Amygdala (tissue), 56 donors: ENCODE results near the gene KTN1.
A peak's percentile ranks its signal among the peaks of the same experiment; 100 is the strongest.

ENCODE experiments used
- DNase-seq, 56 donors: peaks; one replicate each; lab custom pipeline; 2025; lab: John Stamatoyannopoulos, UW

The KTN1 gene

DNA sequence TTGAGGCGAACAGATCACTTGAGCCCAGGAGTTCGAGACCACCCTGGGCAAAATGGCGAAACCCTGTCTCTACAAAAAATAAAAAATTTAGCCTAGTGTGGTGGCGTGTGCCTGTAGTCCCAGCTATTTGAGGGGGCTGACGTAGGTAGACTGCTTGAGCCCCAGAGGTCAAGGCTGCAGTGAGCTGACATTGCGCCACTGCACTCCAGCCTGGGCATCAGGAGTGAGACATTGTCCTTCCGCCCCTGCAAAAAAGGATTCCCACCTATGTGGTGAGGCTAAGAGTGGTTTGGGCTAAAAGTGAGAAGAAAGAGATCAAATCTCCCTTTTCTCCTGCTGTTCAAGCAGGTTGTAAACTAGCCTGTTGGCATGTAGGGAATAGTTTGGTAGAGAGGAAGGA is 5.0 kb upstream of the KTN1 start:
- no peak for DNase-seq

DNA sequence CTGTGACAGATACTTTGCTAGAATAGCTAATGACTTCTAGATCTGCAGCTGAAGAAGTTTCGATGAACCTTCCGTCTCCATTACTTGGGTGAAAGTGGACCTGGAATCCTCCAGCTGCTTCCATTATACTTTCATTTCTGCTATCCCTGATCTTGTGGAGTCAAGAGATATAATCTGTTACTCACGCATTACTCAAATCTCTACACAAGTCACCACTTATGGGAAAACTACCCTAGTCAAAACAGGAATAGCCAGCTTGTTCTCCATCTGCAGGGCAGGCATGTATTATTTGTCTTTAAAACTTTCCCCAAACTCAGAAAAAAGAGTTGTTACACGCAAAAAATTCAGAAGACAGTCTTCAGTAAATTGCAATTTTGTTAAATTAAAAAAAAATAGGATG is 2.8 kb upstream of the KTN1 start:
- no peak for DNase-seq

DNA sequence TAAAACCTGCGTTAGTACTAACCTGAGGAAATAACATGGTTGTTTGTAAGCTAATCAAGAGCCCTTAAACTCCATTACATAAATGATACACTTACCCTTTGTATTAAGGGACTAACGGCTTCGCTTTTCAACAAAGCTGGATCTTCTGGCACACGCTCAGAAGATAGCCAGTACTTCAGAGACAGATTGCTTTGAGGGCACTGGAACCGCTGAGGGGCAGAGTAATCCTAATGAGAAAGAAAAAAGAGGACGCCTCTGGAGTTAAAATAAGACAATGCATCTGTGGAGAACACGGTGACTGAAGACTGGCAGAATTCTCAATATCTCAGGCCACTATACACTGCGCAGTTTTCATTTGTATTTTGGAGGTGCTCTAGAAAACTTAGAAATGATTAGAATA is 1.5 kb upstream of the KTN1 start:
- peak in 1 of 56 donors; percentile 7 for DNase-seq

DNA sequence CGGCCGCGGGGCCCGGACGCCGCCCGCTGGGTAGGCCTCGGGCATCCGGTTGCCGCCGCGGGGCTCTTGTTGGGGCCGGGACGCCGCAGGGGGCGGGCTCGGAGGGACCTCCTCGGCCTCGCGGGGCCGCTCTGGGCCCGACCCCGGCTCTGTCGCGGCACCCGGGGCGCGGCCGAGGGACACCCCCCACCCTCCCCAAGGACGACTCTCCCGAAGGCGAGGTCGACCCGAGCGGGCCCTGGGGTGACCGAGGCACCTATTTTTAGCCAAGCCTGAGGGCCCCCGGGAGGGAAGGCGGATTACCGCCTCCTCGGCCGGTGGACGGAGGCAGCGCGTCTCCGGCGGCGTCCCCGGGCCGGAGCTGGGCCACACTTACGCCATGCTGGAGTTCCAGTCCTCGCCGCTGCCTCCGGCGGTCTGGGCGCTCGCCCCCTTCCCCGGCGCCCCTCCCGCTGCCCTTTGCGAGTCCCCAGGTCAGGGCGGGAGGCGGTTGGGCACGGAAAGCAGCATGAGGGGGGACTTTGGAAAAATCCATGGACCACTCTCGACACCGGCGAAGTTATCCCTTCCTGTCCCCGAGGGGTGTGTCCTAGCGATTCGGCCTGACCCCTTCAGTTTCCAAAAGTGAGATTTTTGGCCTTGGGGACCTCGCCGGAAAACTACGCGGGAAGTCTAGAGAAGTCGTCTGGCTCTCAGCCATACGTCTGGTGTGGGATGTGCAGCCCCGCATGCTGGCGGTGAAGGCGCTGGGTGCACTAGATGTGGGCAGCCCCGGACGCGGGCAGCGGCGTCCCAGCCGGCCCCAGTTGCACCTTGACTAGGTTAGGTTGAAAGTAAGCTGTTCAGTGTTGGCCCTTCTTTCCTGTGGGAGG is 699 bp downstream of the KTN1 start:
- DNase-seq, result peak in 27 of 56 donors; percentile 8 to 66 (median 48)

DNA sequence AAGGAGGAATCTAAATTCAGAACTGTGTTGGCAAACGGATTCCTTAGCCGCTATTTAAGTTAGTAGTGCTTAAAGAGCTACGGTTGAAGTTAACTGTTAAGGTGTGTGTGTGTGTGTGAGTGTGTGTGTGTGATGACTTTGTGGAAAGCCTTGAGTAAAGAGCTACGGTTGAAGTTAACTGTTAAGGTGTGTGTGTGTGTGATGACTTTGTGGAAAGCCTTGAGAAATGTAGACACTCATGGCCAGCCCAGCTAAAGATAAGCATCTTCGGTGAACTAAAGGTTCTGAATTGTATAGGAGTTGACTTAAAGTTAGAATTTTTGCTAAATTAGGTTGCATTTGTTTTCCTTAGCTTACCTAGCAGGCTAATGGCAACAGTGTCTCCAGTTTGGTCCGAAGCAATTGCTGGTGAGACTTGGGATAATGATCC is 1.4 kb downstream of the KTN1 start:
- no peak for DNase-seq

GRCh38 chr14:55582746-55583145 is 2.7 kb downstream of the KTN1 start:
- DNase-seq, result no peak

- DNase-seq, result no peak
Observed at GRCh38 chr14:55583942-55584468, 4.0 kb downstream of the KTN1 start.

GRCh38 chr14:55585854-55586253 is 5.8 kb downstream of the KTN1 start:
- DNase-seq, result no peak

GRCh38 chr14:55586411-55586810 is 6.4 kb downstream of the KTN1 start:
- no peak for DNase-seq

GRCh38 chr14:55587847-55588246 is 7.8 kb downstream of the KTN1 start:
- no peak for DNase-seq

DNA sequence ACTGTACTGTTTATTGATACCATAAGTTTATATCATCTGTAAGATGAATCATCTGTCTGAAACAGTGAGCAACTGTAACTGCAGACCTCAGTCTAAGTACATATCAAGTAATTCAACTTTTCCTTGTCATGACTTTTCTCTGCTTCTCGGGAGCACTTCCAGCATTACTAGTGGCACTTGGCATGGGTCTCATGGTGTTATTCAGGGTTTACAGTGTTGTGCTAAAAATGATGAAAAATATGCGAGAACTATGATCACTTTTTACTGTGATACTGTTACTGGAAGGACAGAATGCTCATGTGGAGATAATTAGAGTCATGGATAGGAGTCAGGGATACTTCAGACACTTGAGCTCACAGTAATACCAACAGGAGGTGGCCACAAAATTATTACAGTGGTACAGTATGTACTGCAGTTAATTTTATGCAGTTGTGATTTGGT is 8.3 kb downstream of the KTN1 start:
- DNase-seq, result no peak

DNA sequence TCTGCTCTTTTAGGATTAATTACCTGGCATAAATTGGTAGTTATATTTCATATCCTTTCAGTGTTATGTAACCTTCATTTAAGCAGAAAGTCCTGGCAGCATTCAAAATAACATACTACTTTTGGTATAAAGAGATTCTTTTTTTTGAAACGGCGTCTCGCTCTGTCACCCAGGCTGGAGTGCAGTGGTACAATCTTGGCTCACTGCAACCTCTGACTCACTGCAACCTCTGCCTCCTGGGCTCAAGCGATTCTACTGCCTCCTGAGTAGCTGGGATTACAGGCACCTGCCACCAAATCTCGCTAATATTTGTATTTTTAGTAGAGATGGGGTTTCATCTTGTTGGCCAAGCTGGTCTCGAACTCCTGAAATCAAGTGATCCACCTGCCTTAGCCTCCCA is 9.2 kb downstream of the KTN1 start:
- DNase-seq, result no peak

DNA sequence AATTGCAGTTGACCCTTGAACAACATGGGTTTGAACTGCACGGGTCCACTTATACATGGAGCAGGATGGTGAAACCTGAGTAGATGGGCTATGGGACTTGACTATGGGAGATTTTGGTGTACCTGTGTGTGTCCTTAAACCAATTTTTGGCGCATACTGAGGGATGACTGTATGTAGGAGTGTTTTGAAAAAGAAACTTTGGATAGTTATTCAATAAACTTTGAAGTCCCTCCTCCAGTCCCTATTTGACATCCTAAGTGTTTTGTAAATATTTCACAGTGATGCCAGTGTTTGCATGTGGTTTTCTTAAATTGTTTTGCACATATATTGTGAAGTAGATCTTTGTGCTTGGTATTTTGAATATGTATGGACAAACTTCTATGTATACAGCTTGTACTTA is 12.4 kb downstream of the KTN1 start:
- no peak for DNase-seq

GRCh38 chr14:55593698-55594097 is 13.7 kb downstream of the KTN1 start:
- DNase-seq, result no peak

- DNase-seq, result no peak
Observed at GRCh38 chr14:55599250-55599879, 19.4 kb downstream of the KTN1 start.

- DNase-seq, result no peak
Observed at GRCh38 chr14:55600784-55601561, 21.0 kb downstream of the KTN1 start.

GRCh38 chr14:55603401-55603953 is 23.5 kb downstream of the KTN1 start:
- no peak for DNase-seq

DNA sequence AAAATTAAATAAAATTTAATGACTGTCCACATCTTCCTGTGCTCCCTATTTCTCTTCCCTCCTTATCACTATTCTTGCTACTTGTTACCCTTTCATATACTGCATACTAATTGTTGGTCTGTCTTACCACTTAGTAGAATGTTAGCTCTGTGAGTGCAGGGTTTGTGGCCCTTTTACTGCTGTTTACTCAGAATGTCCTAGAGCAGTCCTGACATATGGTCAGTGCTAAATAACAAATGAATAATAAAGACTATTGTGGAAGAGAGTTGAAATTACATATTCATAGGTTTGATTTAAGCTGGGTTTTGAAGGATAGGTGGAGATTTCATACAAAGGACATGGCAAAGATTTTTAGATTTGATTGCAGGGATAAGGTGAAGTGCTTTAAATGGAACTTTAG is 24.5 kb downstream of the KTN1 start:
- DNase-seq, result no peak

- no peak for DNase-seq
Observed at GRCh38 chr14:55604900-55605418, 25.0 kb downstream of the KTN1 start.

GRCh38 chr14:55605793-55606192 is 25.8 kb downstream of the KTN1 start:
- DNase-seq, result no peak
